Mucosa of stomach (tissue), 1 donor: ENCODE measurements around the gene ZNF836.
"Not testable (repeated sequence)": the region's sequence is repeated elsewhere in the genome, so short reads cannot be mapped to it uniquely, and the experiment has no call there.

Experiments used
- H3K27me3 ChIP-seq: one replicate; pipeline ENCODE4 v1.7.0; 2013; ENCODE audit warnings: mild to moderate bottlenecking, low read length; ENCODE audit not compliant: control insufficient read depth, insufficient read depth
- H3K36me3 ChIP-seq: one replicate; pipeline ENCODE4 v1.7.0; 2013; ENCODE audit warnings: low read length; ENCODE audit not compliant: control insufficient read depth, insufficient read depth
- H3K4me1 ChIP-seq: one replicate; pipeline ENCODE4 v1.7.0; 2013; ENCODE audit warnings: mild to moderate bottlenecking, low read length; ENCODE audit not compliant: control insufficient read depth, insufficient read depth
- H3K4me3 ChIP-seq: one replicate; pipeline ENCODE4 v1.7.0; 2013; ENCODE audit warnings: low read length
- H3K9ac ChIP-seq: one replicate; pipeline ENCODE4 v1.7.0; 2013; ENCODE audit warnings: mild to moderate bottlenecking, low read length, moderate library complexity
- H3K9me3 ChIP-seq: one replicate; pipeline ENCODE4 v1.7.0; 2013; ENCODE audit warnings: mild to moderate bottlenecking, low read length, moderate library complexity; ENCODE audit not compliant: control insufficient read depth
- donor health status: Pancreatic carcinoma.

Gene ZNF836

DNA sequence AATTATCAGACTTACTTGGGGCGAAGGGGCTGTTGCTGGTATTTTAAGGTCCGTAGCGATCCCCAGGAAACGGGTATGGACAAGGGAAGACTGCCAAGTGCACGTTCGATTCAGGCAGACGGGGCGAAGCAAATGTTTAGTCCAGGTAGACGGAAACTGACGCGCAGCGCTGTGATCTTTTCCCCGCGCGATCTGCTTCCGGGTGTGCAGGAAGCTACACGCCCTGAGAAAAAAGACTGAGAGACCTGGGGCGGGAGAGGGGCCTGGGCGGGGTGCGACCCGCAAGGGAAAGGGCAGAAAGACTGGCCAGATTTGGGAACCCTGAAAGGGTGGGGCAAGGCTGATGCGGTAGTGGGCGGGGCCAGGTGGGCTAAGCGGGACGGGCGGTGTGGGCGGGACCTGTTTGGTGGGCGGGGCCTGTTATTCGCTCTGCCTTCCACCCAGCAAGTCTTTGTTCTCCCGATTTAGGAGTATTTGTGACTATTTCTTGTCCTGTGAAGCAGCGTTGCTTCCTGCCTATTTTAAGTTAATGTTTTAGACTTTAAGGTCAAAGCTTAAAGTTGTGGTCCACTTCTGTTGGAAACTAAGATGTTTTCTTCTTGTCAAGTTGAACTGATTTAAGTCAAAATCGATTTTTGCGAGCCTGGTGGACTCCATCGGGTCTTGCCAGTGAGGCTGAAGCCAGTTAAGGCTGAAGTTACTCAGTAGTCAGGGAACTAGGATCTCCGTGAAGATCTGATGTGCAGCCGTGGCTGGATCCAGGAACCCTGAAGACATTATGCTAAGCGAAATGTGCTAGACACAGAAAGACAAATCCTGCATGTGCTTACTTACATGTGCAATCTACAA is at the start of gene ZNF836:
Gene ZNF836, minus strand, starts transcription at position 301 of the 849 bp plus-strand sequence. CDS start 3,549 bp downstream, outside the sequence.
- Histone ChIP-seq H3K36me3 (peaks cover 7% of the 10 kb centered on the region), H3K4me3 (peak within 1 kb of the TSS; percentile 83), H3K27me3 (no peaks in the 10 kb centered on the region), H3K9ac (peak within 1 kb of the TSS; percentile 96), H3K9me3 (no peaks in the 10 kb centered on the region), H3K4me1 (peaks cover 5% of the 10 kb centered on the region)

DNA sequence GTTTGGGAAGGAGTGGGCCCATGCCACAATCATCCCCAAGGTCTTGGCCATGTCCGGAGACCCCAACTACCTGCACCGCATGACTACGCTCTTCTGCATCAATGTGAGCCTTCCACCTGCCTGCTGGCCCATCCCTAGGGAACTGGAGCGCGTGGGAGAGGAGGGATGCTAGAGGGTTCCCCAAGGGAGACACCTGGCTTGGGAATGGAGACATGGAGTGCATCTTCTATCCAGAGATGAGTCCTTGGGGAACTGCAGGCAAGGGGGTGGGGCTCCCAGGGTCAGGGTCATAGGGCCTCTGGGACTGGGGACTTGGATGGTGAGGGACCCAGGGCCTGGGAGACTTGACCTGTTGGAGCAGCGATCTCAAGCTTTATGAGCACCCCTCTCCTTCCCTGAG is 49.6 kb upstream of the ZNF836 start:
- Histone ChIP-seq H3K36me3 (peaks cover 45% of the 10 kb centered on the region), H3K27me3 (no peaks in the 10 kb centered on the region), H3K9me3 (no peaks in the 10 kb centered on the region), H3K9ac (no peak overlapping the region), H3K4me3 (no peak overlapping the region), H3K4me1 (no peaks in the 10 kb centered on the region)

DNA sequence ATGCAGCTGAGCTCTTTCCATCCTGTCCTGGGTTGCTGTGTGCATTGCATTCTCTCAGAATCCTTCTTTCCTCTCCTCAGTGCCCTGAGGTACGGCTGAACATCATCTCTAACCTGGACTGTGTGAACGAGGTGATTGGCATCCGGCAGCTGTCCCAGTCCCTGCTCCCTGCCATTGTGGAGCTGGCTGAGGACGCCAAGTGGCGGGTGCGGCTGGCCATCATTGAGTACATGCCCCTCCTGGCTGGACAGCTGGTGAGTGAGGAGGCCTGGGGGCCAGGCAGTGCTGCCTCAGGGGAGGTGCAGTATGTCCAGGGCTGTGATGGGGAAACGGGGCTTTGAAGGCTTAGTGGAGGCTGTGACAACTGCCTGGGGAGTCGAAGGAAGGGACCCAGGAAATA is 48.2 kb upstream of the ZNF836 start:
- Histone ChIP-seq H3K27me3 (no peaks in the 10 kb centered on the region), H3K9ac (no peak overlapping the region), H3K36me3 (peaks cover 44% of the 10 kb centered on the region), H3K4me3 (no peak overlapping the region), H3K4me1 (no peaks in the 10 kb centered on the region), H3K9me3 (no peaks in the 10 kb centered on the region)

DNA sequence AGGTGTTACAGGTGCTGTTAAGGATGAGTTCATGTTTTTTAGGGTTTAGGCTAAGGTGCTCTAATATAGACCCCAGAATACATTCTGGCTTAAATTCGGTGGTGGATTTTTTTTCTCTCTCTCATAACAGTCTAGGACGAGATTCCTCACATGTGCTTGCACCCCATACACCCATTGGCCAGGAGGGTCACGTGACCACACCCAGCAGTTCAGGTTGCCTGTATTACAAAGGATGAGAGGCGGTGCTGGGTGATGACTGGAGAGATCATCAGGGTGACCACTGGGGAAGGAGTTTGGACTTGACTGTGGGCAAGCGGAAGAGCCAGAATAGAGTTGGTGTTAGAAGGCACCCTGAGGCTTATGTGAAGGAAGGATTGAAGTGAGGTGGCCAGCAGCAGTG is 46.2 kb upstream of the ZNF836 start:
- peak overlapping the region; percentile 15 for H3K9ac ChIP-seq
- no peak overlapping the region for H3K4me3 ChIP-seq
- H3K27me3 ChIP-seq: no peaks in the 10 kb centered on the region
- H3K9me3 ChIP-seq: no peaks in the 10 kb centered on the region
- H3K4me1 ChIP-seq: no peaks in the 10 kb centered on the region
- peaks cover 60% of the 10 kb centered on the region for H3K36me3 ChIP-seq

DNA sequence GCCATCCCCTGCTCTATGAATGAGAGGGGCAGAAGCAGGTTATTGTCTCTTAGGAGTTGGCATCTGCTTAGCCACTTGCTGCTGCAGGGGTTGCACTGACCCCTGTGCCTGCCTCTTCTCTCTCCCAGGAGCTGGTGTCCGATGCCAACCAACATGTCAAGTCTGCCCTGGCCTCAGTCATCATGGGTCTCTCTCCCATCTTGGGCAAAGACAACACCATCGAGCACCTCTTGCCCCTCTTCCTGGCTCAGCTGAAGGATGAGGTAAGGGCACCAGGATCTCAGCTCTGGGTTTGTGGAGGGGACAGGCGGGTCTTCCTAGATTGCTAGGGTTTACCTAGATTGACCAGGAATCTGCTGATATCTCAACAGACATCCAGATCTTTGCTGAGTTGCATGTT is 45.0 kb upstream of the ZNF836 start:
- no peaks in the 10 kb centered on the region for H3K4me1 ChIP-seq
- no peak overlapping the region for H3K4me3 ChIP-seq
- no peaks in the 10 kb centered on the region for H3K9me3 ChIP-seq
- peaks cover 63% of the 10 kb centered on the region for H3K36me3 ChIP-seq
- H3K9ac ChIP-seq: no peak overlapping the region
- H3K27me3 ChIP-seq: no peaks in the 10 kb centered on the region

DNA sequence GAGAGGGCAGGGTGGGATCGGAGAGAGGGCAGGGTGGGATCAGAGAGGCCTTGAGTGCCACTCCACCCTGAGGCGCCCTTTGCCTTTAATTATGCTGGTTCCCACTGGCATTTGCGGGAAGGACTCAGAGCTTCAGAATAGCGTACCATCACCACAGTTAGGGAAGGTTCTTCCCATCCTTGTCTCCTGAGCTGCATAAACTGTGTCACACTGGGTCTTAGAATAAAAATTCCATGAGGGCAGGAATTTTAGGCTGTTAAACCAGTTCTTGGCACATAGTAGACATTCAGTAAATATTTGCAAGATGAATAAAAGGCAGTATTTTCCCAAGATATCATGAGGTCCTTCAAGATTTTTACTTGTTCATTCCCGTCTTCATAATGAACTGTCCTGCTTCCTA is 42.8 kb upstream of the ZNF836 start:
- no peaks in the 10 kb centered on the region for H3K27me3 ChIP-seq
- H3K9ac ChIP-seq: no peak overlapping the region
- no peaks in the 10 kb centered on the region for H3K4me1 ChIP-seq
- H3K4me3 ChIP-seq: no peak overlapping the region
- peaks cover 48% of the 10 kb centered on the region for H3K36me3 ChIP-seq
- H3K9me3 ChIP-seq: no peaks in the 10 kb centered on the region

DNA sequence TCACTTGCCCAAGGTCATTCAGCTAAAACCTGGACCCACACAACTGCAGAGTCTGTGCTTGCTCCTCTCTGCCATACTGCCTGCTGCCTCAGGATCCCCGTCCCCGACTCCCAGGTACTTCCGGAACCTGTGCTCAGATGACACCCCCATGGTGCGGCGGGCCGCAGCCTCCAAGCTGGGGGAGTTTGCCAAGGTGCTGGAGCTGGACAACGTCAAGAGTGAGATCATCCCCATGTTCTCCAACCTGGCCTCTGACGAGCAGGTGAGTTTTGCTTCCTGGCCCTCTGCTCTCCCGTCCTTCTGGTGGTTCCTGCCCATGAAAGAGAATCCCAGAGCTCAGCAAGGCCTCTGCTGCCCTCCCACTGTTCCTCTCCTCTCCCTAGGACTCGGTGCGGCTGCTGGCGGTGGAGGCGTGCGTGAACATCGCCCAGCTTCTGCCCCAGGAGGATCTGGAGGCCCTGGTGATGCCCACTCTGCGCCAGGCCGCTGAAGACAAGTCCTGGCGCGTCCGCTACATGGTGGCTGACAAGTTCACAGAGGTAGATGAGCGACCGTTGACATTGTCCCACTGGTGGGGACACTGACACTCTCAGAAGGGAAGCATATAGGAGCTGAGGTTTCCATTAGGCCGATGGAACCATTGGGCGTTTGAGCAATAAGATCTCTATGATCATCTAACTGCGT is 41.3 kb upstream of the ZNF836 start:
- Histone ChIP-seq H3K9me3 (no peaks in the 10 kb centered on the region), H3K27me3 (no peaks in the 10 kb centered on the region), H3K4me3 (no peak overlapping the region), H3K36me3 (peaks cover 48% of the 10 kb centered on the region), H3K9ac (no peak overlapping the region), H3K4me1 (no peaks in the 10 kb centered on the region)

DNA sequence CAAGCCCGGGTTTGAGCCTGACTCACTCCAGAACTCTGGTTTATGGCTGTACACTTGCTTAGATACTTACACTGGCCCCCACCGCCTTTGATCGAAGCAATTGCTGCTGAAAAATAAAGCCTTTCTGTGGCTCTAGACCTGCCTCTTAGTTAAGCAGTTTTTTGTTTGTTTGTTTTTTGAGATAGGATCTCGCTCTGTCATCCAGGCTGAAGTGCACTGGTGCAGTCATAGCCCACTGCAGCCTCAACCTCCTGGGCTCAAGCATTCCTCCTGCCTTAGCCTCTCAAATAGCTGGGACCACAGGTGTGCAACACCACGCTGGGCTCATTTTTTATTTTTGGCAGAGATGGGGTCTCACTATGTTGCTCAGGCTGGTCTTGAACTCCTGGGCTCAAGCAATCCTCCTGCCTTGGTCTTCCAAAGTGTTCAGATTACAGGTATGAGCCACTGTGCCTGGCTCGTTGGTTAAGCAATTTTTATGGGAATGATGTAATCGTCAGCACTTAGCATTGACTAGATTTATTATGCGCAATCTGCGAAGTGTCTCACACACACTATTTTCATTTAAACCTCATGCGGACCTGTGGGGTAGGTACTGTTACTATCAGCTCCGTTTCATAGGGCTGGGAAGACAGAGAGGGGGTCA is 40.6 kb upstream of the ZNF836 start:
- Histone ChIP-seq H3K27me3 (no peaks in the 10 kb centered on the region), H3K9me3 (no peaks in the 10 kb centered on the region), H3K9ac (no peak overlapping the region), H3K4me1 (no peaks in the 10 kb centered on the region), H3K4me3 (no peak overlapping the region), H3K36me3 (peaks cover 41% of the 10 kb centered on the region)

DNA sequence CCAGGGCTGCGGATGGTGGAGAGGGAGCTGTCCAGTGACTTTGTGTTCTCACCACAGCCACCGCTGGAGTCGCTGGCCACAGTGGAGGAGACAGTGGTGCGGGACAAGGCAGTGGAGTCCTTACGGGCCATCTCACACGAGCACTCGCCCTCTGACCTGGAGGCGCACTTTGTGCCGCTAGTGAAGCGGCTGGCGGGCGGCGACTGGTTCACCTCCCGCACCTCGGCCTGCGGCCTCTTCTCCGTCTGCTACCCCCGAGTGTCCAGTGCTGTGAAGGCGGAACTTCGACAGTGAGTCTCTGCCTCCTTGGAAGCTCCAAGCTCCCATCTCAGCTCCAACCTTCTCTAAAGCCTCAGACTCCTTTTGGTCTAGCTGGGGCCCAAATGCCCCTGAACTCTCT is 39.8 kb upstream of the ZNF836 start:
- Histone ChIP-seq H3K4me3 (no peak overlapping the region), H3K4me1 (no peaks in the 10 kb centered on the region), H3K27me3 (no peaks in the 10 kb centered on the region), H3K9ac (no peak overlapping the region), H3K9me3 (no peaks in the 10 kb centered on the region), H3K36me3 (peaks cover 46% of the 10 kb centered on the region)

DNA sequence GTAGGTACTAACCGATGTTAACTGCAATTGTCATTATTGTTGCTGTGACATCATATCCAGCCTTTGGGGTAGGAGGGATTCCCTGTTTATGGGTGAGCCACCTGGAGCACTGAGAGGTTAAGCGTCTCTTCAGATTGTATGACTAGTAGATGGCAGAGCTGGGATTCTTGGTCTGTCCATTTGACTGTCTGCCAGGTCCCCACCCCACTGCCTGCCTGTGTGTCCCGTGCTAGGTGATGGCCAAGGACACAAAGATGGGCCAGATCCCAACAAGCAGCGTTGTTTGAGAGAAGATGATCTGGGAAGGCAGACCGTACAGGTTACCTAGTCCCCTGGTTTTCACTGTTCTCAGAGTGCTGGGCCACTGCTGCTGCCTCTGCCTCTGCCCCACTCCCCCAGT is 35.1 kb upstream of the ZNF836 start:
- H3K4me1 ChIP-seq: no peaks in the 10 kb centered on the region
- H3K9me3 ChIP-seq: no peaks in the 10 kb centered on the region
- H3K36me3 ChIP-seq: peaks cover 26% of the 10 kb centered on the region
- H3K4me3 ChIP-seq: no peak overlapping the region
- no peaks in the 10 kb centered on the region for H3K27me3 ChIP-seq
- no peak overlapping the region for H3K9ac ChIP-seq

DNA sequence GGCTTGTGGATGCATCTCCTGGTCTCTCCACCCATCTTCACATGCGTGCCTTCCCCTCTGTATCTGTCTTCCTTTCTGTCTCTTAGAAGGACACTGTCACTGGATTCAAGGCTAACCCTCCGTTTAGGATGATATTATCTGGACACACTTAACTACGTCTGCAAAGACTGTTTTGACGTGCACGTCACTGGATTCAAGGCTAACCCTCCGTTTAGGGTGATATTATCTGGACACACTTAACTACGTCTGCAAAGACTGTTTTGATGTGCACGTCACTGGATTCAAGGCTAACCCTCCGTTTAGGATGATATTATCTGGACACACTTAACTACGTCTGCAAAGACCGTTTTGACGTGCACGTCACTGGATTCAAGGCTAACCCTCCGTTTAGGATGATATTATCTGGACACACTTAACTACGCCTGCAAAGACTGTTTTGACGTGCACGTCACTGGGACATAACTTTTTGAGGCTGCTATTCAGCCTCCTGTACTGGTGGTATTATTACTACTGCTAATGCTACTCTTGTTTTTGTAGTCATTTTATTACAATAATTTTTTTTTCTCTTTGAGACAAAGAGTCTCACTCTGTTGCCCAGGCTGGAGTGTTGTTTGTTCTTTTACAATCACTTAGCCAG is 29.5 kb upstream of the ZNF836 start:
- H3K9ac ChIP-seq, H3K4me1 ChIP-seq, H3K4me3 ChIP-seq, H3K9me3 ChIP-seq, H3K27me3 ChIP-seq: not testable (repeated sequence)
- peaks cover 14% of the 10 kb centered on the region for H3K36me3 ChIP-seq

DNA sequence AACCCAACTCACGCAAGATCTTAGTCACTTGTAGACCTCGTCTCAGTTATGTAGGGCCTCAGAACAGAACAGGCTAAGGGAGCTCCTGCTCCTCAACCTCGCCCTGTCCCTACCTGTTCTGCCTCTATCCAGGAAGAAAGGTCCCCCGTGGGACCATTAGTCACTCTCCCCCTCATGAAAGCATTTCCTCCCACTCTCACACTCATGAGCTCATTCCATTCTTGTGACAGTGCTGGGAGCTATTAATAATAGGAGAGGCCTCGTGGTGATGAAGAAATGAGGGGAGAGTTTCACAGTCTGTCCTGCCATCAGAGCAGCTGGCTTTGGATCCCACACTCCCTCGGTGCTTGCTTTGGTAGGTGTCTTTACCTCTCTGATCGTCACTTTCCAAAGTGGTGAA is 28.6 kb upstream of the ZNF836 start:
- no peaks in the 10 kb centered on the region for H3K4me1 ChIP-seq
- H3K4me3 ChIP-seq: no peak overlapping the region
- H3K27me3 ChIP-seq: no peaks in the 10 kb centered on the region
- H3K36me3 ChIP-seq: peaks cover 12% of the 10 kb centered on the region
- H3K9me3 ChIP-seq: no peaks in the 10 kb centered on the region
- no peak overlapping the region for H3K9ac ChIP-seq
